HG03439 (cell line): ENCODE results near the gene LIPC.

Source experiments
- ATAC-seq: cut with Tn5 transposase; IDR thresholded peaks from one replicate; pipeline ENCODE4 v1.9.1; 2021; ENCODE audit warnings: mild to moderate bottlenecking, moderate library complexity; ENCODE audit not compliant: unreplicated experiment

Gene LIPC

DNA sequence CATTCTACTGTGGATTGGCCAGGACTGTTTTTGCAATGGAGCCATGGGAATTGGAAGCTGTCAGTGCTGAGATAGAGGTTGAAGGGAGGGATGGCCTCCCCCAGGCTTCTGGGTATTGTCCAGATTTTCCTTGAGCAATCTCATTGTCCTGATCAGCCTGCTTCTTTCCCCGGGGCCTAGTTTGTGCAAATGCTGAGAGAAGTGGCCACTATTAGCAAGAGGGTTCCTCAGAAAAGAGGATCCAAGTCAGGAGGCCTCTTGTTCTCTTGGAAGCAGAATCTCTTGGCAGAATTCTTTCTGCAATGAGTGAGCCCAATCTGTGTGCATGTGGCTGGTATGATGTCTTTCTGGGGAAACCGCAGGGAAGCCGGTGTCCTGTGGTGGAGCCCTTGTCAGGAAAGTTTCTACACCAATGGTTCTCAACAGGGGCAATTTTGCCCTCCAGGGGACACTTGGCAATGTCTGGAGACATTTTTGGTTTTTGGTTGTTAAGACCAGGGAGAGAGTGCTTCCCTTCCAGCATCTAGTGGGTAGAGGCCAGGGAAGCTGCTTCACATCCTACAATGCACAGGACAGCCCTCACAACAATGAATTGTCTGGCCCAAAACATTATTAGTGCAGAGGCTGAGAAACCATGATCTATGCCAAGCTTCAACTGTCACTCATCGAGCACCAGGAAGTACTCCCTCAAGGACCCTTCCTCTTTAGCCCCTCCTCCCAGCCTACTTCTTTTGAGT lies 2.0 kb downstream of the LIPC start:
- ATAC-seq = no peak

DNA sequence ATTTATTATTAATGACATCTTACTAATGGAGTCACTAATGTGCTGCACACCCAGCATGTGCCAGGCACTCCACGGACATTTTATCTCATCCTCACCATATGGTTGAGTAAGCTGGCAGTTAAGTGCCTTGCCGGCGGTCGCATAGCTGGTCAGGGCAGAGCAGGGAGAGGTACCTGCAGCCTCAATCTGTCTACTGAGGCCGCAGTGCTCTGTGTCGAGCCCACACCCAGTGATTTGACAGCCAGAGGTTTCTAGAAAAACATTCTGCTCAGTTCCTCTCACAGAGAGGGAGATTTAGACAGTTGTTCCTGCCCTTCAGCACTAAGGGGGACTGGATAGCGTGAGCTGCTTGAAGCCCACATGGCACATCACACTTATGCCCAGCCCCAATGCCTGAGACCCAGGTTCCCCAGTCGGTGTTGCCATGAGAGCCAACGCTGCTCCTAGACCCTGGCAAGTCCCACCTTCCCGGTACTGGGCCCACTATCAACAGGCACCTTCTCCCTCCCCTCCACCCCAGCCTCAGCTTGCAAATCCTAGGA lies 2.6 kb downstream of the LIPC start:
- ATAC-seq = no peak

DNA sequence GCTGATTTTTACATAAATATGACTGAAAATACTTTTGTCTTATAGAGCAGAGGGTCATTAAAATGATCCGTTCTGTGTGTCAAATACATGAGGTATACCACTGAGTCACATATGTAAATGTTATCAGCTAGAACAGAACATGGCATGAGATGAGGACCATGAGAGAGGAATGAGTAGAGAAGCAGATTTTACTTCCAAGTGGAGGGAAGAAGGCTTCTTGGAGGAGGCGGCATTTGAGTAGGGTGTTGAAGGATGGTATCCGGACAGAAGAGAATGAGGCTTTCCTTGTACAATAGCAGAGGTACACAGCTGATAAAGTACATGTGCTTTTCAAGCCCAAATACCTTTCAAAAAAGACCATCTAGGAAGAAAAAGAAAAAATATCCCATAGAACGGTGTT lies 4.8 kb downstream of the LIPC start:
- ATAC-seq = no peak

DNA sequence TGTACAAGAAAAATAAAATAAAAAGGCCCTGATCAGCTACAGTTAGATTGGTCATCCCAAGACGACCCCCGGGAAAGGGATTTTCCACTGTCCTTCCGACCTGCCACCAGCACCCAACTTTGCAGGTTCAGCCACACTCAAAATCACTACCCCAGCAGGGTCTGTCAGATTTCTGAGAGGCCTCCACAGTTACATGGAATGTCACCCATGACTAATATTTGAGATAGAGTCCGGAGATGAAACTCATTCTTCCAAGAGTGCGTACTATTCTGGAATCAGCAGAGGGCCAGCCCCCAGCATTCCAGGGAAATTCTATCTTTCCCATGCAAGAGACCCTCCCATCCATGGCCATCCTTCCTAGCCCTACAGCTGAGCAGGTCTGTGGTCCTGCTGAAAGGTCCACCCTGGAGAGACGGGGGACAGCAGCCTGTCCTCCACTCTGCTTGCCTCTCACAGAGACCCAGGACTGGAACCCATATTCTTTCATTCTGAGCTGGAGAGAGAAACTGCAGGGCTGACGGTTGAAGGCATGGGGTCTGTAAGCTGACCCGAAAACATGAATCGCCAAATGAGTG lies 5.8 kb downstream of the LIPC start:
- ATAC-seq = no peak

DNA sequence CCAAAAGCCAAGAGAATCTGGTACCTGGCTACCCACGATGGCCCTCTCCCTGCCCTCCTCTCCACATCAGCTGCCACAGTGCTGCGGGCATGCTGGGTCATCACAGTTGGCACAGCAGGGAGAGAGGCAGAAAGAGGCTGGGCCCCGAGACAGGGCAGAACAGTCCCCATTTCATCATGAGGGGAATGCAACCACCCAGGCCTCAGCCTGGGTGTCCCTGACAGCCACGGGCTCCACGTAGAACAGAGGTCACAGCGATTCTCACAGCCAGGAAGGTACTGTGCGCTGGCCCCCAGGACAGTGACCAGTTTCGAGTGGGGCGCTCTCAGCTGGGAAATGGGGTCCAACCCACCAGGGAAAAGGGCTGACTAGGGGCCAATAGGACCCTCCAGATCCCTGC lies 6.3 kb downstream of the LIPC start:
- ATAC-seq = no peak

DNA sequence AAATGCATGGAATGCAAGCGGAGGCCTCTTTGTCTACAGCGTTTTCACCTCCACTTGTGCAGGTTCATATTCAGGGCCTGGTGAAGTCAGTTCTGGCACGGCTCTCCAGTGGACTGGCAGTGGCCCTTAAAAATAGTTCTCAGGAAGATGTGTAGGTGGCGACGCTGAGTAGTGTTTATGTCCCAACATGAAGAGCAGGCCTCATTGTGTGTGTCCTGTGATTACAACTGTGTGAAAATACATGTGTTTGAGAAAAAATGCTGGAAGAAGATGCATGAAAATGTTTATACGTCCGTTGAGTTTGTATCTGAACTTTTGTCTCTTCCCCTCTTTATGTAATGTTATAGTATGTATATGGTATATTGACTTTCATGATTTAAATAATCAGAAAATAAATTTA lies 7.2 kb downstream of the LIPC start:
- ATAC-seq = no peak

DNA sequence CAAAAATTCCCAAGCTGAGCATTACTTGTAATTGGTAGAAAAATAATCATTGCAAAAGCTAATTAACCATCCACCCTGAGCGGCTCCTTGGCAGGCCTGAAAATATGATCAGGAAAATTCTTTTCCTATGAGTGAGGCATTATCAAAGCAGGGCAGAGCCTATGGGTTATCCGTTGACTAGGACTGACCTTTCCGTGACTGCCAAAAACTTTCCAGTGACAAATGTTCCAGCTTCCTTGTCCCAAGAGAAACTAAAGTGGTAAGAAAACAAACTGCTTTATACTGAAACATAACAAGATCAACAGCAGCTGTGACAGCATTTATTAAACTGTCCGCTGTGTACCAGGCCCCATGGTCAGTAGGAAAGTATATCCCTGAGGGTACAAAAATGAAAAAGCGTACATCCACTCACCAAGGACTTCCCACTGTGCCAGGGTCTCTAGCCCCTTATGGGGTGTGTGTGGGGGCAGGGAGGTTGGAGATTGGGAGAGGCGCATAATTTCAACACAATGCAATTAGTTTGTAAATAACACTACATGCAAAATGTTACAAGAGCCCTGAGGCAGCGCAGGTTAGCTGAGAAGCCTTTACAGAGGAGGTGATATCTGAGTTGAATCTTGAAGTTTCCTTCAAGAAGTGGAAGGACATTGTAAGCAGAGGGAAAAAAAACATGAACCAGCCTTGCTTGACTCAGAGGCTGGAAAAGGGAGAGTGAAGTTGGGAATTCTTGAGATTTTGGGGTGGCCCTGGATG lies 8.5 kb downstream of the LIPC start:
- no peak for ATAC-seq

DNA sequence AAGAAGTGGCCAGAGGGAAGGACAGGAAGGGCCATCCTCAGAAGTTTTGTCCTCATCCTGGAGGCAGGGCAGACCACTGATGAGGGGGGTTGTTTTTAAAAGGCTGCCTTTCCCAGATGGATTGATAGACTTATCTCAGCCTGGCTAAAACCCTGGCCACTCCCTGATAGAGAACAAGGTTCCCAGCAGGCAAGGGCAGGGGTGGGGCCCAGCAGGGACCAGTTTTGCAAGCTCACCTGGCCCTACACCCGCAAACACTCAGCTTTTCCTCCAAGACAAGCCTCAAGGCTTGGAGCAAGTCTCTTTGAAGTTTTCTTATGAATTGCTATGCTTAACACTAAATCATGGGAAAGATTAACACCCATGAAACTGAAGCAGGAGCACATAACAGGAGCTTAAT lies 9.1 kb downstream of the LIPC start:
- no peak for ATAC-seq

DNA sequence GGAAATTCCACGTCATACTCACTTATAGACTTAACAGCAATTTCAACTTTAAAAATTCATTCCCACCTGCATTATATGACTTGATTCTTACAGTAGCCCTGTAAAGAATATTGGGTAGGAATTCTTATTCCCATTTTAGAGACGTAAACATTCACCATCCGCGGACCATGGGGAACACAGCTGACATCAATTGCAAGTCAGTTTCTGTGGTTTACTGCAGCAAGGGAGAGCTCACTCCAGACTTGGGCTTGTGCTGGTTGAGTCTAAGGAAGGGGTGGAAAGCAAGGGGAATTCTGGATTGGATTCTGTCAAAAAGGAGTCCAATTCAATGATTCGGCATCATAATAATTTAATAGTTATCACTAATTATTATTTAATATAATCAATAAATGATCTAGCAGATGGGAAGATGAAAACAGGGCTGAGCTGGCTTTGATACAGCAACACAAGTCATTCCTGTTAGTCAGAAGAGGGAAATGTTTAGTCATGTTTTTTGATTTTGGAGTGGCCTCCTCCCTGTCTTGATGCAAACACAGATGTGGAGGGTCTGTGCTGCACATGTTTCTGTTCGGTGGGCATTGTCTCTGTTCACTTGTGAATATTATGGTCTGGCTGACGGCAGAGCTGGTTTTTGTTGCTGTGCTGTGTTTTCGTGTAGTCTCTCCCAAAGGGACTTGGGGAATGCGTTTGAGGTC lies 9.7 kb downstream of the LIPC start:
- no peak for ATAC-seq

DNA sequence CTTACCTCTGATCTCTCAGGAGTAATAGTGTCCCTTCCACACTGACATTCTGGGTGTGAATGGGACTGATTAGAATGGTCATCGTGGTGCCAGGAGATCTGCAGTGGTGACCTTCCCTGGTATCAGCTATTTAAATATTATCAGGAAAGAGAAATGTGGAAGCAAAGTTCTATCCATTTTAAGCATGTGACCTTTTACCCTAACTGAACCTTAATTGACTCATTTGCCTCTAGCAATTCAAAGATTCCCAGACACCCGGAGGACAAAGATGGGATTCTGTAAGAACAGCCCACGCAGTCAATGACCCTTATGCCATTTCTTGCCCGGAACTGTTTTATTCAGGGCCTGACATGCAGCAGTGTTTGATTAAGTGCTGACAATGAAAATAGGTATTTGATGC lies 10.3 kb downstream of the LIPC start:
- no peak for ATAC-seq

DNA sequence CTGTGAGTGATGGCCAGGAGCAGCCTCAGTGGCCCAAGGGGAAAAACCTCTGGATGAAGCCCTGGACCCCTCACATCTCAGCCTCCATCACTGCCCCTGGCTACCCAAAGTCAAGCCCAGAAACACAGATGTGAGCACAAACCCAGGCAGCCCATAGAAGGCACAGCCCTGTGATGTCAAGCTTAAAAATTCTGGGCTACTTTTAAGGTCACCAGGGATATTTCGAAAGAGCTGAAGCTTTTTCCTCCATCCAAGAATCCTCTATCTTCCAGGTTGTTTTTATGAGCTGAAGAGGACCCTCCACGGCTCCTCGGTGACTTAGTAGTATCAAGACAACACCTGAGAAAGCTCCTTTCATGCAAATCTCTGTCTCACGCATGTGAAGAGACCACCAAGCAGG lies 11.5 kb downstream of the LIPC start:
- ATAC-seq = no peak

DNA sequence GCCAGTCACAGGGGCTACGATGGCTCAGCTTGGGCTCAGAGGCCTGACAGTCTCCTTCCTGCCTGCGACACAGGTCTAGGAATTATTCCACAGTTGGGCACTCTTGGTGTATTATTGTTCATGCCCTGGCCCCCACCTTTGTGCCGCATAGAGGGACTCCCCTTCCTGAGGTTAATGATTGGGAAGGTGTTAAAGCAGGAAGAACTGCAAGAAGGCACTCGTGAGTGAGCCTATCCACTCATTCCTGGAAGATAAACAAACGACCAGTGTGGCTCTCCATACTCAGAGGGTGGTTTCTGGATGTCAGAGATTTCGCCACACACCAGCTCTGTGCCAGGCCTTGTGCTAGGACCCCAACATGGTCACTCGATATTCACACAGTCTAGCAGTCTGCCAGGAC lies 12.3 kb downstream of the LIPC start:
- ATAC-seq = no peak

DNA sequence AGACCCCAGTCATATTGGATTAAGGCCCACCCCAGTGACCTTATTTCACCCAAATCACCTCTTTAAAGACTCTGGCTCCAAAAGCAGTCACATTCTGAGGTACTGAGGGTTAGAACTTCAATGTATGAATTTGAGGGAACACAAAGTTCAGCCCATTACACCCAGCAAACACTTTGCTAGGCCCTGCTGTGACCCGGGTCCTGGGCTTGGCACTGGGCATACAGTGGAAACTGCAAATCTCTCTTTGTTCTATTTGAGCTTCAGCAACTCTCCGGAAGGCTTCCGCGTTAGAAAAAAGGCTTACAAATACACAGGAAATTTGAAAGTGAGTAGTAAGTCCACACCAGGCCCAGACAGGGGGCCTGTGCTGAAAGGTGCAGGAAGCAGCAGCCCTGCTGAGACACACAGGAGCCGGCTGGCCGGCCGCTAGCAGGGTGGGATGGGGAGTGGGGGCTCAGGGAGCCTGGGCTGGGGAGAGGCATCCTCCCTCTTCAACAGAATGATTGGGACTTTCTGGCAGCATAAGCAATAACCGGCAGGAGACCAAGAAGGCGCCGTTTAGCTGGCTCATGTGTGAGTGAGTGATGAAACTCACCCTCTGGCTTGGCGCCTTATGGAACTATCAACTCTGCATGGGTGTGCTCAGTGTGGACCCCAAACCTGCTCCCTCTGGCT lies 13.0 kb downstream of the LIPC start:
- no peak for ATAC-seq

DNA sequence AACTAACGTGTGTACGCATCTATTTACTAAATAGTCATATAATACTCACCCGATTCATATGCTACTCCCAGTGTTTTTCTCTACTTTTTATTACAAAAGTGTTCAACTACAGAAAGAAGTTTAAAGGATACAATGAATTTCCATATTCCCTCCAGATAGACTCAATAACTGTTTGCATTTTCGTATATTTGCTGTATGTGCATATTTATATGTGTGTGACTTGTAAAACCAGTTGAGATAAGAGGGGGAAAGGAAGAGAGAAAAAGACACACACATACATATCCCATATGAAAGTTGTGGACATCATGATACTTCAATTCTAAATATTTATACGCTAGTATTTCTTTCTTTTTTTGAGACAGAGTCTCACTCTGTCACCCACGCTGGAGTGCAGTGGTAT lies 14.1 kb downstream of the LIPC start:
- ATAC-seq = no peak

DNA sequence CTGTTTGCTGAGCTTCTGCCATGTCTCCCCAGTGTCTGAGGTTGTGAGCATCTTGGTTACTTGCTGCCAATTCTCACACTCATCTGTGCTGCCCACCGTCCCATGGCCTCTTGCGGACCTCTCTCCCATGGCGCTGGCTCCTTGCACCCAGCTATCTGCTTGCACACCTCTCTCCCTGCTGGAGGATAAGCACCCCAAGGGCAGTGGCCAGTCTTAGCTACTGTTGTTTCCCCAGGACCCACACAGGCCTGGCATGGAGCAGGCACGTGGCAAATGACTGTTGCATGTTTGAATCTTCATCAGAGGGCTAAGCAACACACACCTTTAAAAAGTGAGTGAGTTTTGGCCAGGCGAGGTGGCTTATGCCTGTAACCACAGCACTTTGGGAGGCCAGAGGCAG lies 14.7 kb downstream of the LIPC start:
- no peak for ATAC-seq

DNA sequence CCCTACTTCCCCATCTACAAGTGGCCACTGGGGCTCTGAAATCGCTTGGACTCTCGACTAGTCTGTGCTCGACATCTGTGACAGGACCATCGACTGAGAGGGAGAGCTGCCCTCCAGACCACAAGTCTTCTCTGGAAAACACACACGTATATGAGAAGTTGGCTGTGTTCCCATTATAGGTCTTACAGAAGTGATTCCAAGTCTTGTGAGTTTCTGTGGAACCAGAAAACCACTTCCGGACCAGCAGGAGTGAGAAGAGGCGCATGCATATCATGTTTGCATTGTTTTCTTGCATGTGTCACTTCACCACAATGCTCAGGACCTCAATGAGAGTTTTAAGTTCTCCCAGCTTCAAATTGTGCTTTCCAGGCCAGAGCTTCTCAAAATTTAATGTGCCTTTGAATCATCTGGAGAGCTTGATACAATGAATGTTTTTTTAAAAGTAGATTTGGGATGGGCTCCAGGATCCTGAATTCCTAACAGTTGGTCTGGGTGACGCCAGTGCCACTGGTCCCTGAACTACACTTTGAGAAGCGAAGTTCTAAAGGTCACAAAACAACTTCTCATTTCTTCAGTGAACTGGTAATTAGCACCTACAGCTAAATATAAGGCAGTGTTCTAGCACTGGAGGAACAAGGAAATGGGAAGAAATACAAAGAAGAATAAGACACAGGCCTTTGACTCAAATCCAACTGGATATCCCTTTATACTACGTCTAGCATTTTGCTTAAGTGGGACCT lies 15.7 kb downstream of the LIPC start:
- ATAC-seq = no peak

DNA sequence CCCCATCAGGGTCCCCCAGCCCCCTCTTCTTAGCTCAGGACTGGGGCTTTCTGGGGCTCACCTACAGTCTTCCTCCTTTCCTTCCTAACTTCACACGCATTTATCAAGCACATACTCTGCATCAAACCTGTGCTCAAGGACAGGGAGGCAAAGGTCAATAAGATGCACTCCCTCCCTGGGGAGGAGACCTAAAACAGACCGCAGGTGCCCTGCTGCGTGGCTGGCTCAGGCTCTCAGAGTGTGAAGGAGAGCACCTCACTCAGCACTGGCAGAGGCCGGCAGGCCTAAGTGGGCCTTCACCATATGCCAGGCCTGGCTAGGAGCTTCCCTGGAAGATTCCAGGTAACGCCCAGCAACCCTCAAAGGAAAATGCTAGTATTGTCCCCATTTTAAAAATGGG lies 16.5 kb downstream of the LIPC start:
- ATAC-seq = no peak

DNA sequence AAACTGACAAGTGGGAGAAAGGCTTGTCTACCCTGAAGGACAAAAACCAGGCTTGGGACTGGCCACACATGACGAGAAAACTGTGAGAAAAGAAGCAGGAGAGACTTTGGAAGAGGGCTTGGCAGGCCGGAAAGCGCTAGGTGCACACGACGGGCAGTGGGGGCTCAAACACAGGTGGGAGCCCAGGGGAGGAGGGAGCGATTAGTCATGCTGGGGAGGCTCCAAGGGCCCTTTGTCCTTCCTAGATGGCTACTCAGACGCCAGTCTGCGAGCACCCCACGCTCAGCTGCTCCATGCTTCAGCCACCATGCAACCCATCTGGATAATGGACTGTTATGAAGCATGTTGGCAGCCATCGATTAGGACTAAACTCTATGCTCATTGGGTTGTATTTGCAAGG lies 17.1 kb downstream of the LIPC start:
- ATAC-seq = no peak

DNA sequence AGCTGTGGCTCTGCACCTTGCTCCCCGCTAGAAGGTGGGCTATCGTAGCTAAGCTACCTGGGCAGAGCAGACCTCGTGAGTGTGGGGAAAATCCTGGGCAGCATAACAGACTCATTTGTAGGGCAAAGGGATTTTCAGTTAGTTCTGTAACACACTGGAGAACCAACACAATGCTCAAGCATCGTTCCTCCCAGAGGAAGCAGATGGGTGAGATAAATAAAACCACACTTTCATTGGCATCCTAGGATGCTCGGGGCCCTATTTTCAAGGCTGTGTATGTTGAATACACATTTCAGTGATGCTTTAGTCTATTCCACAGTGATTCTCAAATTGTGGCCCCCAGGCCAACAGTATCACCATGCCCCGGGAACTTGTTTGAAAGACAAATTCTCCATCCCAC lies 20.0 kb downstream of the LIPC start:
- no peak for ATAC-seq

DNA sequence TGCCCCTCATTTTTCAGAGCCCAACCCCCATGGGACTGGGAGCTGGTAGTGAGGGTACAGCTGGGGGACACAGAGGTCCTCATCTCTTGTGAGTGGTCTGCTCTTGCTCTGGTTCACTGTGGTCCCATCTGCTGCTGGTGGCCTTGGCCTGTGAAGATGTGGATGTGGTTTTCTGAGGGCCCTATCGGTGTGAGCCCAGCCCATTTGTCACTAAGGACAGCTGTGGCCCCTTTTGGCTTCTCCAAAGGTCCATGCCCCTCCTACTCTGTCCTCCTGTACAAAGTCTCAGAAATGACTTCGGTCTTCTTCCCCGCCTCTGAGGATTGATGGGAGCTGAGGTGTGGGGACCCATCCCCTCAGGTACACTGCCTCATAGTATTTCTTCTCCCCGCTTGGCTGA lies 21.0 kb downstream of the LIPC start:
- no peak for ATAC-seq
